ENCODE data around the gene ABCC5. TPM values are rescaled to one million over a fixed set of nuclear protein-coding genes. Genes with fewer than 3 reads are reported as not detected.
"Not testable (repeated sequence)": the region's sequence is repeated elsewhere in the genome, so short reads cannot be mapped to it uniquely, and the experiment has no call there.

ABCC5 gene
- total RNA-seq, 1 experiment from 2014 or later = 10.0 TPM

DNA sequence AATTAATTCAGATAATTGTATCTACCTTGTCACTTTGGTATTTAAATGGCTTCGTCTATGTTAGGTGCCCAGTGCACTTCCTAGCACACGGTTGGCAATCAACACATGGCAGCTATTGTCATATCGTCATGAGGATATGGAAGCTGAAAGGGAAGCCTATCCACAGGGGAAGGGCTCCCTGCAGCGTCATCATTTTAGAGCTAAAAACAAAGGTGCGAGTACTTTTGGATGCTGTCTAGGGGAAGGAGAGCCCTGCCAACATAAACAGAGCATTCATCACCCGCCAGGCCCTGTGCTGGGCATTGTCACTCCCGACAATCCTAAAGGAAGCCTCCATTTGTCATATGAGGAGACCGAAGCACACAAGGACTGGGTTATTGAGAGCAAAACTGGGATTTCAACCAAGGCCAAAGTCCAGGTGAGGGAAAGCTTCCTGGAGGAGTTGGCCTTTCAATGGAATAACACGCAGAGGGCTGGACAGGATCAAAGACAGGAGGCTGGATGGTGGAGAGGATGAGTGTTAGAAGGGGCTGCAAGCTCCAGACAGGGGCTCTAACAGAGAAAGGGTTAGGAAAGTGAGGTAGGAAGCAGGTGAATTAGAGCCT lies 125.0 kb downstream of the ABCC5 start:
- no peak for DNase-seq (ENCODE audit: low read depth)

DNA sequence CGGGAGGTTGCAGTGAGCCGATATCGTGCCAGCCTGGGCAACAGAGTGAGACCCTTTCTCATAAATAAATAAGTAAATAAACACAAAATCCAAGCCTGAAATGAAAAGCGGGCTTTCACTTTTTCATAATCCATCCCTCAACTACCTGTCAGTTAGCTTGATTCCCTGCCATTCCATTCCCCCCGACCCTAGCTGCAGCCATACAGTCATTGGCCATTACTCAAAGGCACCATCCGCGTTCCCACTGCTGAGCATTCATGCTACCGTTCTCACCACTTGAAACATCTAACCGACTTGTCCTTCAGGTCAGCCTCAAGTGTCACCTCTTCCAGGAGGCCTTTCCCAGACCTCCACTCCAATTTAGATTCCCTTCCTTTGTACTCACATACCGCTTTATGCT lies 131.9 kb downstream of the ABCC5 start:
- no peak for DNase-seq (ENCODE audit: low read depth)

DNA sequence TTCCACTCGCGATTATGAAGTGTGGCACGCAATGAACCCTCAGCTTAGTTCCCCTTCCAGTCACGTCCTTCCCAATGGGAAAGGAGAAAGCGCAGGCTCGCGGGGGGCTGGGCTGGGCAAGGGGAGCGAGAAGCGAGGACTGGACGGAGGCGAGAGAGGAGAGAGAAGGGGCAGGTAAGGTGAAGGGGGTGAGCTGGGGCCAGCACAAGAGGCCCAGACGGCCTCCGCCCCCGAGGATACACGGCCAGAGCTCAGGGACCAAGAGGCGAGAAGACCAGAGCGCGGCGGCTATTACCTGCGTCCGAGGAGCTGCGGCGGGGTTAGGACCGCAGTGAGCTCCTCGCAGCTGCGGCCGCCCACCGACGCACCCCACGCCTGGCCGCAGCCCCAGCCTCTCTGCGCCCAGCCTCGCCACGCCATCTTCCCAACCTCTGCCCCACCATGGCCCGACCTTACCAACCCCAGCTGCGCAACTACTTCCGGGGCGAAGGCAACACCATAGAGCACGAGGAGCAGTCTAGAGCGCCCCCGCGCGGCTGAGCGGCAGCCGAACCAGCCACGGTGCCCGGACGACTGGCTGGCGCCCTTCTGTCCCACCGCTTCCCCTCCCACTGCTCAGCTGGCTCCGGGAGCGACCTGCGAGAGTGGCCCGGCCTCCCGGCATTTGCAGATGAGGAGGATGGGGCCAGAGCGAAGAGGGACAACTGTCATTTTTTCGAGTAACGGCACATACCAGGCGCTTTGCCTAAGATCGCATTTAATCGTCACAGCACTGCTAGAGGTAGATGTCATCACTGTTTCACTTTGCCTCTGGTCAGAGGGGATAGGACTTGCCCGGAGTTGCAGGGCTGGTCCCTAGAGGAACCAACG lies 133.0 kb downstream of the ABCC5 start, which contains the start of gene PARL:
Gene PARL, minus strand, starts transcription at position 454 of the 870 bp plus-strand sequence. Its CDS starts 34 bp downstream, at position 420.
- DNase-seq (ENCODE audit: low read depth) = peak; percentile 96

DNA sequence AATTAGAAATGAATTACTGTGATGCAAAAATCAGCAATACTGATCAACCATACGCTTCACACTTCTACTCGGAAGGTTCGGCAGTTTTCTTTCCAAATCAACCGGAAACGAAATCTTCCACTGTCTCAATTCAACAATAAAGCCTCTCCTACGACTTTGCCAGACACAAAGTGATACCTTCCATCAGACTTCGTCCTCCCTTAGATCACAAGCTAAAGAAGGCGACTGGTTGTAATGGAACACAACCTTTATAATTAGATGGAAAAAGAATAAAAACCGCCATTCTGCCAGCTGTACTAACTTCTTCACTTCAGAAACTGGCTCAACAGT lies 133.6 kb downstream of the ABCC5 start:
- no peak for DNase-seq (ENCODE audit: low read depth)

DNA sequence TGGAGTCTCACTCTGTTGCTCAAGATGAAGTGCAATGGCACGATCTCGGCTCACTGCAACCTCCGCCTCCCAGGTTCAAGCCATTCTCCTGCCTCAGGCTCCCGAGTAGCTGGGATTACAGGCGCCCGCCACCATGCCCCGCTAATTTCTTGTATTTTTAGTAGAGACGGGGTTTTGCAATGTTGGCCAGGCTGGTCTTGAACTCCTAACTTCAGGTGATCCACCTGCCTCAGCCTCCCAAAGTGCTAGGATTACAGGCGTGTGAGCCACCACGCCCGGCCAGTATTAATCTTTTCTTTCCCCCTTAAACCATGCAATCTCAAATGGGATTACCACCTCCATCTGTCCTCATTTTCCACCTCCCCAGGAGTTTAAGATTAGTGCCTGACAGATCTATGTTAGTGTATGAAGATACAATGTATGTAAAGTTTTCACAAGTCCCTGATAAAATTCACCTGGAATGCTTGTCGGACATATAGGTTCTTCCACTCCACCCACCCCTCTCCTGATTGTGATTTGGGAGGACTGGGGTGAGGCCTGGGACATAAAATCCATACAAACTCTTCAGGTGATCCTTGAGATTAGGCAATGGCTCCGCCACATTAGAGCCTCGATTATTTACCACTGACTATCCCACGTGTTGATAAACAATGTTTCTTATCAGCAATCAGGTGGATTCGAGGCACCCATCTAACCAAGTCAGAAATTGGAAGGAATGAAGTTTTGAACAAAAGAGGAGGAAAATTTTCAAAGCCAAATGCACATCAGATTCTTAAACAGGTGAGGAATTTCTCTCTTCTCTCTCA lies 134.2 kb downstream of the ABCC5 start:
- DNase-seq (ENCODE audit: low read depth) = no peak

DNA sequence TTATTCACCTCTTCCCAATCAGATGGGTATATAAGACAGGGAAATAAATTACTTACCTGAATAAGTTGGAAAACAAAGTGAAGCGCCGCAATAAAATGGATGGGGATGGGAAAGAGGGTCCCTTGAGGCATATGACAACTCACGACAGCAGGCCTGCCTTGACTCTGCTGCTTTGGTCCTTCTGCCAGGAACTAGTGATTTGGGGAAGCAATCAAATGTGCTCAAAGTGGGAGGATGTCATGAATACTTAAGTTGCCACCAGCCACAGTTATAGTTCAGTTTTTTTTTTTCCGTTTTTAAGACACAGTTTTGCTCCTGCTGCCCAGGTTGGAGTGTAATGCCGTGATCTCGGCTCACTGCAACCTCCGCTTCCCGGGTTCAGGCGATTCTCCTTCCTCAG lies 137.6 kb downstream of the ABCC5 start:
- DNase-seq (ENCODE audit: low read depth) = no peak

DNA sequence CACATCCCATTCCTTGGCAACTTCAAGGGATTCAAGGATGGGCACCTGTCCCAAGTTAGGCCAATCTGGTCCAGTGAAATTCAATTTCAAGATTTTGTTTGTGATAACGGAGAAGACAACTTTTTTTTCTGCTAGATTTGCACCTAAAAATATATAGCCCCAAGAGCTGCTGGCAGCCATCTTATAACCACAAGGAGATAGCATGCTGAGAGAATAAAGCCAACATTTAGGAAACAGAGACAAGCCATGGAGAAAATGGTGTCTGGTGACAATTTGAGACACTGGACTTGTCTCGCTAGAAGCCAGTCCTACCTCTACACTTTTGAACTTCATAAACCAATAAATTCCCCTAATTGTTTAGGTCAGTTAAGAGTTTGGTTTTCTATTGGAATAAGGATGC lies 138.4 kb downstream of the ABCC5 start:
- no peak for DNase-seq (ENCODE audit: low read depth)

DNA sequence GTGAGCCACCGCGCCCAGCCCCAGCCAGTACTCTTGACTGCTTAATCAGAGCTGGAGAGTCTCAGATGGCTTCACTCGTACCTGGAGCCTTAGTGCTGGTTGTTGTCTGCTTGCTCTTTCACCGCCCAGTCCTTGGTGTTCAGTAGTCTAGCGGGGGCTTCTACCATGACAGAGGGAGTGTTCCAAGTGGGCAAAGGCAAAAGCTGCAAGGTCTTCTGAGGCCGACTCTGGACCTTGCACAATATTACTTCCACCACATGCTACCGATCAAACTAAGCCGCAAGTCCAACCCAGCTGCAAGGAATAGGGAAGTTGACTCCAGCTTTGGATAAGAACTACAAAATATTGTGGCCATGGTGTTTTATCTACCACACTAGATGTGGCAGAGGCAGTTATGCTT lies 139.6 kb downstream of the ABCC5 start:
- no peak for DNase-seq (ENCODE audit: low read depth)

DNA sequence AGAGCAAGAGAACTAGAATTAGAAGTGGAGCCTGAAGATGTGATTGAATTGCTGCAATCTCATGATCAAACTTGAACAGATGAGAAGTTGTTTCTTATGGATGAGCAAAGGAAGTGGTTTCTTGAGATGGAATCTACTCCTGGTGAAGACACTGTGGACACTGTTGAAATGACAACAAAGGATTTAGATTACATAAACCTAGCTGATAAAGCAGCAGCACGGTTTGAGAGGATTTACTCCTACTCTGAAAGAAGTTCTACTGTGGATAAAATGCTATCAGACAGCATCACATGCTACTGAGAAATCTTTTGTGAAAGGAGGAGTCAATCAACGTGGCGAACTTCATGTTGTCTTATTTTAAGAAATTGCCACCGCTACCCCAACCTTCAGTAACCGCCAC lies 140.5 kb downstream of the ABCC5 start:
- DNase-seq (ENCODE audit: low read depth) = not testable (repeated sequence)

DNA sequence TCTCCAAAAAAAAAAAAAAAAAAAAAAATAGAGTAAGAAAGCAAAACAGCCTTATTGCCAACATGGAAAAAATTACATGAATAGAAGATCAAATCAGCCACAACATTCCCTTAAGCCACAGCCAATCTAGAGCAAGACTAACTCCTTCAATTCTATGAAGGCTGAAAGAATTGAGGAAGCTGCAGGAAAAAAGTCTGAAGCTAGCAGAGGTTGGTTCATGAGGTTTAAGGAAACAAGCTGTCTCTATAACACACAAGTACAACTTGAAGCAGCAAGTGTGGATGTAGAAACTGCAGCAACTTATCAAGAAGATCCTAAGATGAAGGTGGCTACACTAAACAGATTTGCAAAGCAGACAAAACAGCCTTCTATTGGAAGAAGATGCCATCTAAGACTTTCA lies 142.3 kb downstream of the ABCC5 start:
- no peak for DNase-seq (ENCODE audit: low read depth)

DNA sequence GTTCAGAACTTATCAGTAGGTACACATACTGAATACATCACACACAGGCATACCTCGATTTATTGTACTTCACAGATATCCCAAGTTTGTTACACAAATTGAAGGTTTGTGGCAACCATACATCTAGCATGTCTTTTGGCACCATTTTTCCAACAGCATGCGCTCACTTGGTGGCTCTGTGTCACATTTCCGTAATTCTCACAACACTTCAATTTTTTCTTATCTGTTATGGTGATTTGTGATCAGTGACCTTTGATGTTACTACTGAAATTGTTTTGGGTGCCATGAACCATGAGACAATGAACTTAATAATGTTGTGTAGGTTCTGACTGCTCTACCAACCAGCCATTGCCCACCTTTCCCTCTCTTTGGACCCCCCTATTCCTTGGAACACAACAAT lies 143.8 kb downstream of the ABCC5 start:
- DNase-seq (ENCODE audit: low read depth) = no peak

DNA sequence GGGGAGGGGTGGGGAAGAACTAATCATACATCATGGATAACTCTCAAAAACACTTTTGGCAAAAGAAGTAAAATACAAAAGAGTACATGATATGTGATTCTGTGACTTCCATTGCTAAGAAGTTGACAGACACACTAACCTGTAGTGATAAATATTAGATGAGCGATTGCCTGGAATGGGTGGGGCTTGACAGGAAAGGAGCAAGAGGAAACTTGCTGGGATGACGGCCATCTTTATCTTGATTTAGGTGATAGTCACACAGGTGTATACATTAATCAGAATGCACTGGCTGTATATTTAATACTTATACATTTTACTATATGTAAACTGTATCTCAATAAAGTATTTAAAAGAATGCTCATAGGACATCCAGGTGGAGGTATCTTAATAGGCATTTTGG lies 146.1 kb downstream of the ABCC5 start:
- no peak for DNase-seq (ENCODE audit: low read depth)

DNA sequence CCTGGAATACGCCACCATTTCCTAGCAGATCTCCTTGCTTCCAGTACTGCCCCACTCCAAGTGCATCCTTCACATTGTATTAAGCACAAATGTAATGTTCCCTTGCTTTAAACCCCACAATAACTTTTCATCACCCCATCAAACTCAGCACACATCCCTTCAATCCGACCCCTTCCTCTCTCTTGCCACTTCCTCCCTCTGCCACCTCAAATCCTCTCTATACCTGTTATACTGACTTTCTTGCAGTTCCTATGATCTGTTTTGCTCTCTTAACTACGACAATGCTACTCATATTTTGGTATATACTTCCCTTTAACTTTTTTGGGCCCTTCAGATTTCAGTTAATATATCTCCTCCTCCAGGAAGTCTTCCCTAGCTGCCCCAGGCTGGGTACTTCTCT lies 147.1 kb downstream of the ABCC5 start:
- DNase-seq (ENCODE audit: low read depth) = no peak

Other genes starting within 250 kb of the ABCC5 start
- 1.7 and 6.8 TPM in 2 replicates for gene MAP6D1, start 192.3 kb downstream of the ABCC5 start, total RNA-seq (2014; rRNA removed; shearing (Covaris generic))
- 73.9 and 88.0 TPM in 2 replicates for gene PARL, start 133.0 kb downstream of the ABCC5 start, total RNA-seq (2014; rRNA removed; shearing (Covaris generic))
- gene HTR3D, start 13.9 kb upstream of the ABCC5 start, total RNA-seq (2014; rRNA removed; shearing (Covaris generic)) = not detected in 2 replicates
- not detected in 2 replicates for gene HTR3C, start 35.2 kb upstream of the ABCC5 start, total RNA-seq (2014; rRNA removed; shearing (Covaris generic))
- not detected in 2 replicates for gene HTR3E, start 79.2 kb upstream of the ABCC5 start, total RNA-seq (2014; rRNA removed; shearing (Covaris generic))
- 53.5 and 57.9 TPM in 2 replicates for gene EIF2B5, start 117.5 kb upstream of the ABCC5 start, total RNA-seq (2014; rRNA removed; shearing (Covaris generic))
- 28.1 and 28.3 TPM in 2 replicates for gene DVL3, start 137.5 kb upstream of the ABCC5 start, total RNA-seq (2014; rRNA removed; shearing (Covaris generic))
- gene AP2M1, start 157.0 kb upstream of the ABCC5 start, total RNA-seq (2014; rRNA removed; shearing (Covaris generic)) = 397 and 510 TPM in 2 replicates
- 26.9 and 28.1 TPM in 2 replicates for gene ABCF3, start 168.3 kb upstream of the ABCC5 start, total RNA-seq (2014; rRNA removed; shearing (Covaris generic))
- gene VWA5B2, start 211.7 kb upstream of the ABCC5 start, total RNA-seq (2014; rRNA removed; shearing (Covaris generic)) = not detected in 2 replicates
- gene ALG3, start 231.1 kb upstream of the ABCC5 start, total RNA-seq (2014; rRNA removed; shearing (Covaris generic)) = 50.8 and 60.0 TPM in 2 replicates
- 15.7 and 21.5 TPM in 2 replicates for gene EEF1AKMT4, start 231.8 kb upstream of the ABCC5 start, total RNA-seq (2014; rRNA removed; shearing (Covaris generic))
- 0.11 and 0.95 TPM in 2 replicates for gene CAMK2N2, start 243.7 kb upstream of the ABCC5 start, total RNA-seq (2014; rRNA removed; shearing (Covaris generic))

Data from Daoy (cell line).